HG03432 (cell line): ENCODE data around the gene CFAP69.
"Not testable (repeated sequence)": the region's sequence is repeated elsewhere in the genome, so short reads cannot be mapped to it uniquely, and the experiment has no call there.

Source experiments
- ATAC-seq: cut with Tn5 transposase; IDR thresholded peaks from one replicate; pipeline ENCODE4 v1.9.1; 2021; ENCODE audit warnings: mild to moderate bottlenecking, moderate library complexity; ENCODE audit not compliant: unreplicated experiment

CFAP69 gene

DNA sequence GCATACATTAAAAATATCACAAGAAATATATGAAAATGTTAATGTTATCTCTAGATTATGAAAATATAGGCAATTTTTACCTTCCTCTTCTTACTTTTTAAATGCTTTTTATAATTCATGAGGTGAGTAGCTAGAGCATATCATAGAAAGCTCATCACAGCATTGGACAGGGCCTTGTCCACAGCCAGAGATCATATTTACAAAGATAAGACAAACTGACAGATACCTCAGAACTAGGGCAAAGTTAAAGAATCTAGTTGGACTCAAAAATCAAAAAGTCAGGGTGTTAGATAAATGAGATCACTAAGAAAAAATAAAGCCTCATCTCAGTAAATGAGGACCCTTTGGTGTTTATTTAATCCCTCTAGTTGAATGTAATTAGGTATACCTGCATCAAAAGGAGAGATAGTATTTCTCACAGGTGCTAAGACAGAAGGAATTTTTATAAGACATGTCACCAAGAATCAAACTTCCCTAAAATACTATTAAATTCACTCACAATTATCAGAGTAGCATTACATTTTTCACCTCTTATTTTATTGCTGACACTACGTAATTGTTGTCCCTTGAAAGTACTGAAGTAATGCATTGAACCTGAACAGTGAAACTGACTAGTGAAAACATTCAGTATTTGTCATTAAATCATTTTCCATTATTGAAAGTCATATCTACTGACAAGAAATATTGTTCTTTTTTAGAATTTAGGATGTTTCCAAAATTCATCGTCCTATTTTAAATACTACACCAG is 25.6 kb downstream of the CFAP69 start:
- ATAC-seq: no peak

DNA sequence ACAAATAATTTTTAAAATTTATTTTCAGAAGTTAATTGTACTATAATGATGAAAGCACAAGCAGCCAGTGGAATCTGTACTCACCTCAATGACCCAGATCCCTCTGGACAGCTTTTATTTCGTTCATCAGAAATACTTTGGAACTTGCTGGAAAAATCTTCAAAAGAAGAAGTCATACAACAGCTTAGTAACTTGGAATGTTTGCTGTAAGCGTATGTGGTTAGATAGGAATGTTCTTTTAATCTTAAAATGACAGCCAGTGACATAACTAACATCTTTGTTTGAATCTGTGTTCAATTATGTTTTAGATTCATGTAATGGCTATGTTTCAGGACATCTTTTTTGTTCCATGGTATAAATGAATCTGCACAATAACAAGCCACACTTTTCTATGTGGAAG is 26.8 kb downstream of the CFAP69 start:
- ATAC-seq: no peak

DNA sequence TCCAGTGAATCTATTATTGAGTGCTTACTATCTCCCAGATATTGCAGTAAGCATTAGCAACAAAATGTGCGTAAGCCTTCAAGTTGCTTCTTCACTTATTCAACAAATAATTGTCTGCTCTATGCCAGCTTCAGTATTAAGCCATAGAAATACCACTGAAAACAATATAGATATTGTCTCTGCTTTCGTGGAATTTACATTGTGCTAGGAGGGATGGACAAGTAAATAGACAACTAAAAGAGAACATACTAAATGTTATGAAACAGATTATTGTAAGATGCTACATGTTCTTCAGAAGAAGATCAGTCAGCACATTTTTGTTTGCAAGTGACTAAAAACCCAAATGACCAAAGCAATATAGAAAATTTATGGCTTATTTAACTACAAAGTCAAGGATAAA is 27.3 kb downstream of the CFAP69 start:
- ATAC-seq: no peak

DNA sequence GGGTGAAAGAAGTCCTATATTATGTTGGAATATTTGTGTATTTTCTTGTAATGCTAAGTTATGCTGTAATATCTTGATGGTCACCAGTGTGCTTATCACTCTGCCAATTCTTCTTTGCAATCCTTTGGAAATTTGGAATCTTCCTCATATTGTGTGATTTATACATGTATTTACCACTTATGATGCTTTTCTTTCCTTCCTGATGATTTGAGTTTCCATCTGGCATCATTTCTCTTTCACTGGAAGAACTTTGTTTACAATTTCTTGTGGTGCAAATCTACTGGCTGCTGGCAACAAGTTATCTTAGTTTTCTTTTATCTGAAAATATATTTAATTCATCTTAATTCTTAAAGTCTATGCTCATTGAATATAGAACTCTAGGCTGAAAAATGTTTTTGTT is 29.2 kb downstream of the CFAP69 start:
- ATAC-seq: no peak

DNA sequence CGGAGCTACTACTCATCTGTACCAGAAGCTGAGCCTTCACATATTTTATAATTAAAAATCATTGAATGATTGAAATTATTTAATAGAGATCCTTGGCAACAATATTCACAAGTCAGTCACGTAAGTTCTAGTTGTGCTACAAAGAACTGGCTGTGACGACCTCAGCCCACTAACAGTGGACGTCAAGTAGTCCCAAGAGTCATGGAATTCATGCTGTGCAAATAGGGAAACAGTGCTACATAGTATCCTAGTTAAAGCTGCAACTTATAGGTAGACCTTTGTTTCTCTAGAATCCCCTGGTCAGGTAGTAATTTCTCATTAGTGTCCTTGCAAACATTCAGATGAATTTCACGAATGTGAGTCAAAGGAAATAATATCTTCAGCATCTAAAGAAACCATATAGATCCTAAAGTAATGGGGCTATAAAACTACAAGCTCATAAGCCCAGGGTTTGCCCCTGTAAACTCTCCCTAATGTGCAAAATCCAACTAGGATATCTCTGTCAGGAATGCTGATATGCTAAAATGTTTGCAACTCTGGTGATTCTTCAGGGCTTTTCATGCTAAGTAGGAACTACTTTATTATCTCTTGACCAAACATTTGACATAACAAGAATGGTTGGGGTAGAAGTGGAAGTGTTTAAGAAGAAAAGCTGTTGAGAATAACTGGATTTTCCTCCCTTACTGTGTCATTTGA is 31.2 kb downstream of the CFAP69 start:
- no peak for ATAC-seq

DNA sequence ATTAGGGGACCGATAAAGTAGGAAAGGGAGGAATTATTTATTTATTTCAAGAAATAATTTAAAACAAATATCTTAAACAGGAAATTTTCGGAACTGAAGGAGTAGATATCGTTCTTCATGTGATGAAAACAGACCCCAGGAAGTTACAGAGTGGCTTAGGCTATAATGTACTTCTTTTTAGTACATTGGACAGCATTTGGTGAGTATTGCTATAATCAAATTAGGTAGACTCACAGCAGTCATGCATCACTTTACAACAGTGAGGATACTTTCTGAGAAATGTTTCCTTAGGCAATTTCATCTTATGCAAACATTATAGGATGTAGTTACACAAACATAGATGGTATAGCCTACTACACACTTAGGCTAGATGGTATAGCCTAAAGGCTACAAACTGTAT is 43.2 kb downstream of the CFAP69 start:
- ATAC-seq: no peak

DNA sequence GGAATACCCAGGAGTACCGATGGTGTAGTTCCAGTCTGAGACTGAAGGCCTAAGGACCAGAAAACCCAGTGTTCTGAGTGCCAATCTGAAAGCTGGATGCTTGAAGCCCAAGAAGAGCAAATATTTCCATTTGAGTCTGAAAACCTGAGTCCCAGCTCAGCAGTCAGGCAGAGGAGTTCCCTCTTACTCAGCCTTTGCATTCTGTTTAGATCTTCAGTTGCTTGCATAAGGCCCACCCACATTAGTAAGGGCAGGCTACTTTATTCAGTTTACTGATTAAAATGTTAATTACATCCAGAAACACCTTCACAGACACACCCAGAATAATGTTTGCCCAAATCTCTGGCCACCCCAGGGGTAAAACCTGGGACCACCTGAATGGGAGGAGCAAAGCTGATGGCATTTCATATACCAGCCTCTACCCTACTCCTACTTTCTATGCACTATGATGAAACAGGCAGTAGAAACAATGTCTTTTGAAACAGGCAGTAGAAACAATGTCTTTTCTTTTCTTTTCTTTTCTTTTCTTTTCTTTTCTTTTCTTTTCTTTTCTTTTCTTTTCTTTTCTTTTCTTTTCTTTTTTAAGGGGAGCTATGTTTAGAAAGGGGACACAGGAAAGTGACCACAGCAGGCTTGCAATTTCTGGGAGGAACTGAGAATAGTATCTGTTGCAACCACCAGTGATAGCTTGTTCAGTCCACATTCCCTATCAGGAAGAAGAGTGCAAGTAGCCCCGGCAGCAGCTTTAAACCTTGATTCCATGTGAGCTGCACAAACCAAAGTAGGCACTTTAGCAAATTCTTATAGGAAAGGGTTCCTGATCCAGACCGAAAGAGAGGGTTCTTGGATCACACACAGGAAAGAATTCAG is 45.5 kb downstream of the CFAP69 start:
- ATAC-seq: no peak

DNA sequence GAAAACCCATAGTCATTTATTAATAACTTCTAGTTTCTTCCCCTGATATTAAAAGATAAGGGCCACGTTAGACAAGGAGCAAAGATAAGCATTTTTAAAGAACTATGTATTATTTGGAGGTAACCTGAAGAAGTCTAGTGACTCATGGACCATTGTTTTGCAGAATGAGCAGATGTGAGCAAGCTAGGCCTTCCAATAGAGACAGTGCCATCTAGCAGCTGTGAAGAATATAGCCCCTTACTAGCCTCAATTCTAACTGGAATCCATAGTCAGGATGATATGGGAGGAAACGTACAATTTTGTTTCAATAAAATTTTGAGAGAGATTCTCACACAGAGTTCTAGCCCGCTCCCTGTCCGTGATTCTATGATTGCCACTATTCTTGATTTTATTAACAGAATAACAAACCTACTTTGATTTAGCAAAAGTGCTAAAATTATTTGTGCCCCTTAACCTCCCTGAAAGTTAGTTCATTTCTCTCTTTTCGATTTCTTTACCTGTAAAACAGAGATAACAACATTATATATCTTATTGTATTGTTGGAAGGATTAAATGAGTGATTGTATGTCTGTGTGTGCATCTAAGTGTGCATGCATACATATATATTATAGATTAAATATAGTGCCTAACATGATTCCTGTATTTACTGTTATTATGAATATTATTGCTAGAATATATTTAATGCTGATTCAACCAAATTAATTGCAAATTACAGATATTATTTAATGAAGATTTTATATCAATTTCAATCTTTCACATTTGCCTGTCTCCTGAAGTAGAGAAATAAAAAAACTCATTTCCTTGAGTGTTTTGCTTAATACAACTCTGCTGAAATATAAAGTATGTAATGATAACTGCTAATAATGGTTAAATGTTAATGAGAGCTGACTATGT is 53.4 kb downstream of the CFAP69 start:
- peak; percentile 92 for ATAC-seq

DNA sequence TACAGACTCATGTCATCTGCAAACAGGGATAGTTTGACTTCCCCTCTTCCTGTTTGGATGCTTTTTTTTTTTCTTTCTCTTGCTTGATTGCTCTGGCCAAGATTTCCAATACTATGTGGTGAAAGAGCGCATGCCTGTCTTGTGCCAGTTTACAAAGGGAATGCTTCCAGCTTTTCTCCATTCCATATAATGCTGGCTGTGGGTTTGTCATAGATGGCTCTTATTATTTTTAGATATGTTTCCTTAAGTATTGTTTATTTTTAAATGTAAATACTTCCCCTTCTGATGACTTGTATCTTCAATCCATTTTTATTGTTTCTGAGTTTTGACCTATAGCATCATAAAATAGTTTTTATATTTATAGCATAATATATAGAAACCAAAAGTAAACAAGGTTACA is 58.3 kb downstream of the CFAP69 start:
- ATAC-seq: no peak

DNA sequence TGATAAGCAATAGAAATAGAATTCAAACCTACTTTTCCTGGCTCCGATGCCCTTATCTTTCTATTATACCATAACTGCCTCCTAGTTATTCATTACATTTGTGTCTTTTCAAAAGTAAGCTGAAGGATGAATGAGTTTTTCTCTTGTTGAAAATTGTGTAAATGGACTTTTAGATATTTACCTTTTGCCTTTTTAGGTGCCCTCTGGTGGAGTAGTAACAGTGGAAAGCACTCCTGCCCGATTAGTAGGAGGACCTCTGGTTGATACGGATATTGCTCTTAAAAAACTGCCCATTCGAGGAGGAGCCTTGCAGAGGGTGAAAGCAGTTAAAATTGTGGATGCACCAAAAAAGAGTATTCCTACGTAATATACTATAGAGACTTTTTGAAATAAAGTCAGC is 64.9 kb downstream of the CFAP69 start:
- ATAC-seq: no peak

DNA sequence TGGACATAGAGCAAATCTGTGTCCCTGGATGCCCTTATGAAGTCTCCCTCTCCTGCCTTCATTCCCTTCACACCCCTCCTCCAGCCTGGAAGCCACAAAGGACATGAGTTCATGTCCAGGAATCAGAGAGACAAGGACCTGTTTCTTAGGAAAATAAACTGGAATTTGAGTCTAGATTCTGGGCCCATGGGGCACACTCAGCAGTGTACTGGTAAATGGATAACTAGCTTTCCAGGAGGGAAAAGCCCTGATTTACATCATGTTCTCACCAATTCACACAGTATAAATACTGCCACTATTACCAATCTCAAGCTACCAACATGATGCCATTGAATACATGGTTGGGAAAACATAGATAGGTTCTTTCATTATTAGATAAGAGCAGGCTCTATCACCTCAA is 66.2 kb downstream of the CFAP69 start:
- no peak for ATAC-seq

DNA sequence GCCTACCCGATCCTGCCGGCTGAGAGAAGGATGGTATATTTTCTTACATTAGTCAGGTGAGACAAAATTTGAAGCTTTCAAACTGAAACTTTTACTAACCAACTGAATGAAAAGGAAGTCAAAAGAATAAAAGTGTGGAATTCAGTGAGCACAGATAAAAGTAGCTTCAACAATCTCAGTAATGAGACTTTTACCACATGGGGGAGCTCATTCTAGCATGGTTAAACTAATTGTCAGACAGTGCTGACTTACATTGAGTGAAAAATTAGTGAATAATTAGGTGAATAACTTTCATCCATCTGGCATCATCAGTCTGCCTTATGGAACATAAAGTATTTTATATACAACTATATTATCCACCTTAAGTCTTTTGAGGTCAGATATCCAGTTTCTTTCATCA is 67.8 kb downstream of the CFAP69 start:
- ATAC-seq: no peak

DNA sequence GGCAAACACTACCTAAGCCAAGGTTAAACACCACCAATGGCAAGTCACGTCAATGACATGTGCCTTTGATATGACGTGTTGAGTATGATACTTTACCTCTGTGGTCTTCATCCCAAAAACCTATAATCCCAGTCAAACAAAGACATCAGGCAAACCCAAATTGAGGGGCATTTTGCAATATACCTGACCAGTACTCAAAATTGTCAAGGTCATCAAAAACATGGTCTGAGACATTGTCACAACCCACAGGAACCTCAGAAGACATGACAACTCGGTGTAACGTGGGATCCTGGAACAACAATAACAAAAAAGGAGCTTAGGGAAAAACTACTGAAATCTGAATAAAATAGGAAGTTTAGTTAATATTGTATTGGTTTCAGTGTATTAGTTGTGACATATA is 68.9 kb downstream of the CFAP69 start:
- ATAC-seq: no peak

DNA sequence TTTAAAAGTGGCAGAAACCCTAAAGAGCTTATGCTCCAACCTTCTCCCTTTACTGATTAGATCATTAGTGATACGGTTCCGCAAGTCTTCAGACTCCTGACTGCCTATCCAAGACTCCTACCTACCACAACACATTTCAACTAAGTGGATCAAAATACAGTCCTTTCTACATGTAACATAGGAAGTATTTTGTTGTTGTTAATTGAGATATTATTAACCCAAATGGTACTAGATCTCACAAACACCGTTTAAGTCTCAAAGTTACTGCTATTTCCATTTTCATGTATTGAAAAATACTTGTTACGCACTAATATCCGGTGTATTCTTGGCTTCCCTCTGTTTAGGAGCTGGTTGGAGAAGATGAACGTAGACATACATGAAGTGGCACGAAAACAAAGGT is 75.0 kb downstream of the CFAP69 start:
- ATAC-seq: no peak

DNA sequence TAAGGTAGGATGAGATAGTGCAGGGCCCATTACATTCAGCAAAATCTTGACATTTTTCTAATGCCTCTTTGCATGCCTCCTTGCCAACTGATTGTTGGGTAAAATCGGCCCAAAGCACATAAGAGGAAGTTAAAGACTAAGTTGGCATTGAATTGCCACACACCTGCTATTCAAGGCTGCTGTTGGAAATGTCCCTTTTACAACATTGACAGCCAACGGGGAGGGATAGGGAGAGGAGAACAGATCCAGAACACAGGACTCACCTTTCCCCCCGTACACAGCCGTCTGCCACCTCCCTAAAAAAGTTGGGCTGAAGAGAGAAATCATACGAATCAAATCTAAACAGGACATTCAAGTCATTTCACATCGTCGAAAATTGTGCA is 75.4 kb downstream of the CFAP69 start:
- ATAC-seq: no peak

DNA sequence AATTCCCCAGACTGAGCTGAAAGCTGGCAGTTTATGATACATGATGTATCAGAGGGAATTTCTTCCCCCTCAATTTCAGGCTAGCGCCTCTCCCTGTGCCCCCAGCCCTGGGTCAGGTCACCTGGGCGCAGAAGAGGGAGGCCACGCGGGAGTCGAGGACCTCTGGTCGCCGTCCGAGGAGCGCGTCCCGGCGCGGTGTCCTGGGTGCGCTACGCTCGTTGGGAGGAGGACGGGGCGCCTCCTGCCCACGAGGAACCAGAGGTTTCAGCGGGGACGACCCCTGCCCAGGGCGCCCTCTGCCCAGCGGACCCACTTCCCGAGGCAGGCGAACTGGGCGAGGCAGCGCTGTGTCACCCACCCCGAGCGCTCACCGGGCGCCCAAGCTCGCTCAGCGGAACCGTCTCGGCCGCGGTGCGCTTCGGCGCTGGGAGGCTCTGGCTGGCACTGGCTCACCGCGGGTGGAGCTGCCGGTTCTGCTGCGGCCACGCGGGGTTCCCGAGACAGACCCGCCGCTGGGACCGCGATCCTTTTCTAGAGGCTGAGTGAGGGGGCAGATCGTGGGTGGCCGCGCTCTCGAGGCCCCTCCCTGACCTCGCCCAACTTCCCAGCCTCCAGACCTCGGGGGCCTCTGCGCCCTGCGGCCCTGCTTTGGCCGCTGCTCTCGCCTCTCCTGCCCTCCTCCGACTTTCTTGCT is 76.0 kb downstream of the CFAP69 start, which contains the start of gene FAM237B:
TSS of gene FAM237B (minus strand) at position 504 of the 694 bp plus-strand sequence. CDS start 1,556 bp downstream, outside the sequence.
- no peak for ATAC-seq

DNA sequence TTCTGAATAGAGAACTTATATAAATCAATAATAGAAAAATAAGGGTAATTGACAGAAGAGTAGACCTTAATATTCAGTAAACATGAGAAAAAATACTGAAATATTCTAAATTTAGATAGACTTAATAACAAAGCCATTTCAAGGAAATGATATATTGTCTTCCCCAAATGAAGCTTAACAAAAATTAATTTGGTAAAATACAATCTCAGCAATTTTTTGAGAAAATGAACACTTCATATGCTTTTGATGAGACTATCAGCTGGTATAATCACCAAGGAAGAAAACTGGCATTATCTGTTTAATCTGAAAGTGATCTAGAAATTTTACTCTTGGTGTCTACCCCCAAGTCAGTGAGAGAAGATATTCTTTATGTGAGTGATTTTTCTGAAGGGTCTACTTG is 77.9 kb downstream of the CFAP69 start:
- ATAC-seq: no peak

DNA sequence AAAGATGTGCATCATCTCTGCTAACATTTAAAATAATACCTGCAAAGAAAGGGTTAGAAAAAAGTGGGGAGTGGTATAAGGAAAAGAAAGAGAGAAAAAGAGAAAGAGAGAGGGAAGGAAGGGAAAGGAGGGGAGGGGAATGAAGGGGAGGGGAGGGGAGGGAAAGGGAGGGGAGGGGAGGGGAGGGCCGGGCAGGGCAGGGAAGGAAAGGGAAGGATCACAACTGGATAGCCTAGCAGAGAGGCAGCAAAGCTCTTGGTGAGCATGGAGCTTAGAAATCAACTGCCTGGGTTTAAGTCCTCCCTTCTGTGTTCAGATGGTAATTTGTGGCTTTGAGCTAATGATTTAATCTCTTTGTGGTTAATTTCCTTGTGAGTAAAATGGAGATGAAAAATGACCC is 81.5 kb downstream of the CFAP69 start:
- ATAC-seq: no peak

DNA sequence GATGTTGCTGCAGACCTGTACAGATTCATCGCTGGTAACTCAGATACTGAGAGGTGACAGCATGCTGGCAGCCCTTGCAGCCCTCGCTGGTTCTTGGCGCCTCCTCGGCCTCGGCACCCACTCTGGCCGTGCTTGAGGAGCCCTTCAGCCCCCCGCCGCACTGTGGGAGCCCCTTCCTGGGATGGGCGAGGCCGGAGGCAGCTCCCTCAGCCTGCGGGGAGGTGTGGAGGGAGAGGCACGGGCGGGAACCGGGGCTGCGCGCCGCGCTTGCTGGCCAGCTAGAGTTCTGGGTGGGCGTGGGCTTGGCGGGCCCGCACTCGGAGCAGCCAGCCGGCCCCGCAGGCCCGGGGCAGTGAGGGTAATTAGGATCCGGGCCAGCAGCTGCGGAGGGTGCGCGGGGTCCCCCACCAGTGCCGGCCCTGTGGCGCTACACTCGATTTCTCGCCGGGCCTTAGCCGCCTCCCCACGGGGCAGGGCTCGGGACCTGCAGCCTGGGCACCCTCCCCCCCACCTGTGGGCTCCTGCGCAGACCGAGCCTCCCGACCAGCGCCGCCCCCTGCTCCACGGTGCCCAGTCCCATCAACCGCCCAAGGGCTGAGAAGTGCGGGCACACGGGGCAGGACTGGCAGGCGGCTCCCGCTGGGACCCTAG is 89.3 kb downstream of the CFAP69 start:
- ATAC-seq: no peak

DNA sequence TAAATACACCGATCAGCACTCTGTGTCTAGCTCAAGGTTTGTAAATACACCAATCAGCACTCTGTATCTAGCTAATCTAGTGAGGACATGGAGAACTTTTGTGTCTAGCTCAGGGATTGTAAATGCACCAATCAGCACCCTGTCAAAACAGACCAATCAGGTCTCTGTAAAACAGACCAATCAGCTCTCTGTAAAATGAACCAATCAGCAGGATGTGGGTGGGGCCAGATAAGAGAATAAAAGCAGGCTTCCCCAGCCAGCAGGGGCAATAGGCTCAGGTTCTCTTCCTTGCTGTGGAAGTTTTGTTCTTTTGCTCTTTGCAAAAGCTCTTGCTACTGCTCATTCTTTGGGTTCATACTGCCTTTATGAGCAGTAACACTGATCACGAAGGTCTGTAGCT is 90.0 kb downstream of the CFAP69 start:
- not testable (repeated sequence) for ATAC-seq
